ENCODE measurements around the gene PFKP.

DNA sequence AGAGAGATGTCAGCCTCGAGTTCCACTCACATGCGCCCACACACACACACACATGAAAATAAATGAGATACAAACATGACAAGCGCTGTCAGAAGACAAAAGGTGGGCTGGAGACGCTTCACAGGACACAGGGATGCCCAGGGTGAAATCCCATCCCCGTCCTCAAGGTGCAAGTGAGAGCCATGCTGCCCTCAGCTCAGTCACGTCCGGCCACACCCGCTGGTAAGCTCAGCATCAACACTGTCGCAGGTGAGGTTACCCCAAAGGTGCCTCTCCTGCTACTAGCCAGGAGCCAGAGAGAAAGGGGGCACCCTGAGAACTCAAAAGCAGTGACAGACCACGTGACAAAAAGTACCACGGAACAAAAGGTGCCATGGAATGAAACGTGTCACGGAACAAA lies 83.0 kb downstream of the PFKP start:
- TF ChIP-seq, protein P1, sequence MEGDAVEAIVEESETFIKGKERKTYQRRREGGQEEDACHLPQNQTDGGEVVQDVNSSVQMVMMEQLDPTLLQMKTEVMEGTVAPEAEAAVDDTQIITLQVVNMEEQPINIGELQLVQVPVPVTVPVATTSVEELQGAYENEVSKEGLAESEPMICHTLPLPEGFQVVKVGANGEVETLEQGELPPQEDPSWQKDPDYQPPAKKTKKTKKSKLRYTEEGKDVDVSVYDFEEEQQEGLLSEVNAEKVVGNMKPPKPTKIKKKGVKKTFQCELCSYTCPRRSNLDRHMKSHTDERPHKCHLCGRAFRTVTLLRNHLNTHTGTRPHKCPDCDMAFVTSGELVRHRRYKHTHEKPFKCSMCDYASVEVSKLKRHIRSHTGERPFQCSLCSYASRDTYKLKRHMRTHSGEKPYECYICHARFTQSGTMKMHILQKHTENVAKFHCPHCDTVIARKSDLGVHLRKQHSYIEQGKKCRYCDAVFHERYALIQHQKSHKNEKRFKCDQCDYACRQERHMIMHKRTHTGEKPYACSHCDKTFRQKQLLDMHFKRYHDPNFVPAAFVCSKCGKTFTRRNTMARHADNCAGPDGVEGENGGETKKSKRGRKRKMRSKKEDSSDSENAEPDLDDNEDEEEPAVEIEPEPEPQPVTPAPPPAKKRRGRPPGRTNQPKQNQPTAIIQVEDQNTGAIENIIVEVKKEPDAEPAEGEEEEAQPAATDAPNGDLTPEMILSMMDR (IDR thresholded peaks at IDR 0.05), result no peak
- no peak for TF ChIP-seq POLR2AphosphoS5 (IDR thresholded peaks at IDR 0.05; ENCODE audit: low read depth, low read length)
- TF ChIP-seq SIN3A (IDR thresholded peaks at IDR 0.05; ENCODE audit: borderline replicate concordance, insufficient read depth, low read depth, low read length), result no peak
- no peak for TF ChIP-seq TCF7L2 (IDR thresholded peaks at IDR 0.05; ENCODE audit: low read depth, low read length)
